DMS 273 (cell line): ENCODE measurements around the gene DNAJB12.
A peak's percentile ranks its signal among the peaks of the same experiment; 100 is the strongest.
"Not testable (repeated sequence)": the region's sequence is repeated elsewhere in the genome, so short reads cannot be mapped to it uniquely, and the experiment has no call there.

Experiments used
- DNase-seq: peaks from one replicate; lab custom pipeline; 2025; ENCODE audit not compliant: unreplicated experiment; lab: John Stamatoyannopoulos, UW

The DNAJB12 gene

GRCh38 chr10:72353965-72354355 lies 759 bp downstream of the DNAJB12 start:
- DNase-seq, result no peak

- DNase-seq, result peak; percentile 41
Measured at GRCh38 chr10:72353028-72353964, 1.4 kb downstream of the DNAJB12 start.

DNA sequence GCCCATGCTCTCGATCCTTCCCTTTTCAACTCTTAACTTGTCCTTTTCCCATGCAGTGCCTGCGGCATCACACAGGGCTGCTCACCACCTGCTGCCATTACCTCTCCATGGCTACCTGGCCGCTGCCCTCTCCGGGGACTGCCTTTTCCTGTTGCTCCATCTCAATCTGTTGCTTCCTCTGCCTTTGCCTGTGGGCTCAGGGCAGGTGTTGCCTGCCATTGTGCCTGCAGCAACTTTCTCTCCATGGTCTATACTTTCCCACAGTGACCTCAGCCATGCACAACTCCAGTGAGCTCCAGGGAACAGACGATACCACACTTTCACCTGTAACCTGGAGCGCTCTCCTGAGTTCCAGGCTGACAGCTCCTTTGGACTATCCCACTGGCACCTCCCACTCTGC lies 3.2 kb downstream of the DNAJB12 start:
- no peak for DNase-seq

GRCh38 chr10:72349438-72349837 lies 5.3 kb downstream of the DNAJB12 start:
- no peak for DNase-seq

GRCh38 chr10:72348282-72348681 lies 6.4 kb downstream of the DNAJB12 start:
- DNase-seq, result no peak

DNA sequence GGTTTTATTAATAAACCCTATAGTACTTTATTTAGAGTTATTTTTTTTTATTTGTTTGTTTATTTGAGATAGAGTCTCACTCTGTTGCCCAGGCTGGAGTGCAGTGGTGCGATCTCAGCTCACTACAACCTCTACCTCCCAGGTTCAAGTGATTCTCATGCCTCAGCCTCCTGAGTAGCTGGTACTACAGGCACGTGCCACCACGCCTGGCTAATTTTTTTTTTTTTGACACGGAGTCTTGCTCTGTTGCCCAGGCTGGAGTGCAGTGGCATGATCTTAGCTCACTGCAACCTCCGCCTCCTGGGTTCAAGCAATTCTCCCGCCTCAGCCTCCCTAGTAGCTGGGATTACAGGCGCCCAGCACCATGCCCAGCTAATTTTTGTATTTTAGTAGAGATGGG lies 8.6 kb downstream of the DNAJB12 start:
- DNase-seq, result not testable (repeated sequence)

DNA sequence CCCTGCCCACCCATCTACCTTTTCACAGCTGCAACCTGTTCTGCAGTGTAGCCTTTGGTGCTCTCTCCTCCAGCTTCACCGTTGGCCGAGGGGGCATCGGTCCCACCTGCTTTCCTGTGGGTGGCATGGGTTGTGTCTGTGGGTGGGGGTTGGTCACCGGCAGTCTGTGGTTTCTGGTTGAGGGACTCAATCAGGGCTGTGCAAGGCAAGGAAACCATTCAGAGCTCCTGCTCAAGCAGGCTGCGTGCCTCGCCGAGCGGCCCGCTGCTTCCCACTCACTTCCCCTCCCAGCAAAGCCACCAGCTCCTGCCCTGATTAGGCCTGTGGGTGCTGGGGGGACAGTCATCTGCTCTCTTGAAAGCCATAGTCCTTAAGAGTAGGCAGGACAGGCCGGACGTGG lies 9.8 kb downstream of the DNAJB12 start:
- DNase-seq, result no peak

GRCh38 chr10:72342911-72343310 lies 11.8 kb downstream of the DNAJB12 start:
- no peak for DNase-seq

DNA sequence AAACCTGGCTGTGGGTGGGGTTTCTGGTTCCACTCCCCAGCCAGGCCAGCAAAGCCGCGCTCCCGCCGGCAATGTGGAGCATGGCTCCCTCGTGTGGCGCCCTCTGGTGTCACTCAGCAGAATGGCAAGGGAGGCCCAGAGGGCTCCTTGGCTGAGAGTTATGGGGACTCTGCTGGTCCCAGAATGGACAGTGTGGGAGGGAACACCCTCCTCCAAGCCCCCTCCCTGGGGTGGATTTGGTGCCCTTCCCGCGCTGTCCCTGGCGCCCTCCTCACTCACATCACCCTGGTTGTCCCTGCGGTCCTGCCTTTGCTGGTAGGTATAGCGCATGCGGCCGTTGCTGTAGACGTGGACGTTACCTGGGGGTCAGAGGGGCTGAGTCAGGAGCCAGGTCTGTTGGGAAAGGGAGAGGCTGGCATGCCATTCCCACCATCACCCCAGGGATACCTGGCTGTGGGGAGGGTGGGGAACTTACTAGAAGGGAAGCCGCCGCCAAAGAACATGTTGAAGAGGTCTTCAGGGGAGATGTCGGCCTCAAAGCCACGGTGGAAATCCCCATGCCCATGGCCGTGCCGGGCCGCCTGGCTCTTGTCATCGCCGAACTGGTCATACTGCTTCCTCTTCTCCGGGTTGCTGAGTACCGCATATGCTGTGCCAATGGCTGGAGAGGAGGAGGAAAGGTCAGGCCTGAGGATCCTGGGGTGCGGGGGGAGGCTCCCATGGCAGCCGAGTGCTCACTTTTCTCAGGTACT lies 14.0 kb downstream of the DNAJB12 start:
- DNase-seq, result peak; percentile 81

GRCh38 chr10:72338180-72338579 lies 16.5 kb downstream of the DNAJB12 start:
- DNase-seq, result no peak

DNA sequence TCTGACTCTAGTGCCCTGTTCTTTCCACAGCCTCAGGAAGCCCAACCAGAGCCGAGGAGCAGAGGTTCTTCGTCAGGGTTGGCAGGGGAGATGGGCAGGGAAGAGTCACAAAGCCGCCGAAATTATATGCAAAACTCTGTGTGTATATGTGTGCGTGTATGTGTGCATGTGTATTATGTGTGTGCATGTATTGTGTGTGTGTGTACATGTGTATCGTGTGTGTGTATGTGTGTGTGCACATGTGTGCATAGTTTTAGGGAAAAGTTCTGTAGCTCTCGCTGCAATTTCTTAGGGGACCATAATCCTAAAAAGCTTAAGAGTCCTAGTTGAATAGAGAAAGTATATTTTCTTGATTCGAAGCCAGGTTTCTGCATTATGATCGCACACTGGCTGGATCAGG lies 17.0 kb downstream of the DNAJB12 start:
- no peak for DNase-seq

DNA sequence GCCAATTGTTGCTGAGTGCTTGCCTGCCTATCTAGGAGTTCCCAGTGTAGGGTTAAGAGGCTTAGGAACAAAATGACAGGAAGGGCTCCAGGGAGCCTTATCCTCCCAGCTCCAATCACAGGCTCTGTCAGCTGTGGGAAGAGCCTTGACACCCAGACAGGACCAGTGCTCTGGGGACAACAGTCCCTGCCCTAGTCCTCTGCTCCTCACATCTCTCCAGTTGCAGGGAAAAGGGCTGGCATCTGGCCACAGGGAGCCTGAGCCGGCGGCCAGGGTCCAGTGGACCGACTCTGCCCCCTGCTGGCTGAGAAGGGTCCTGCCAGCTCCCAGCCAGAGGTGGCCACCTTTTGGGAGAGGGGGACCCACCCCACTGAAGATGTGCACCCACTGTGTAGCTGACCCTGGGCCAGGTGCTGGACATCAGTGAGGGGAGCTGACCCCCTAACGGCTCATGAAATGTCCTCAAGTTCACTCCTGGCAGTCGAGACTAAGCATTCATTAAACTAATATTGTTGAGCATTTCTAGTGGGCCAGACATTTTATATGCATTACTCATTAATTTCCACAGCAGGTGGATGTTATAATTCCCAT lies 17.6 kb downstream of the DNAJB12 start:
- DNase-seq, result peak; percentile 85

DNA sequence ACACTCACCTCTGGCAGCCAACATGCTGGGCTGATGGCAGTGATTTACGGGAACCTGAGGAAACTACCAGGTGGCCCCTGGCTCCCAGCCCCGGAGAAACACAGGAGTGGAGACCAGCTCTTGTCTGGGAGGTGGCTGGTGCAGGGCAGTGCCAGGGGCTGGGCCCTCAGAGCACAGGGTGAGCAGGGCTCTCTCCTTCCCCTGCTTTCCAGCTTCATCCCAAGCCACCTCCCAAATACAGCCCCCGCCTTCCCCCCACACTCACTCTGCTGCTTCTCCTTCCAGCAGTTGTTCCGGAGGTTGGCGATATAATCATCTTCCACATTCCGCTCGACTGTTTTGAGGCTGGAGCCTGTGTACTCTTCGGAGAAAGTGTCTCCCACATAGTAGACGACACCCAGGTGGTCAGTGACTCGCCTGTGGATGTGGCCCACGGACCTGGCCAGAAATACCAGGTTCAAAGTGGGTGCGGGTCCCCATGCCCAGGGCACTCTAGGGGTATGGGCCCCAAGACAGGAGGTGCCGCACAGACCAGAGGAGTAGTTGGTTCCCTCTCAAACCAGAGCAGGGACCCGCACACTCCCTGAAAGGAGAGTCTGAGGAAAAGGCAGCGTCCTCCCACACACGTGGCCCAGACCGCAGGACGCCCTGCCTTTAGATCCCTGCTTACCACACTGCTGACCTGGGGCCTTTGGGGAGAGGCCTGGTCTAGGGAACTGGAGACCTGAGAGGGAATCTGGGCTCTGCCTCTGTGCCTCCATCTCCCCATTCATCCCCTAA lies 18.3 kb downstream of the DNAJB12 start:
- no peak for DNase-seq

- peak; percentile 68 for DNase-seq
Measured at GRCh38 chr10:72335394-72336258, 19.1 kb downstream of the DNAJB12 start.

GRCh38 chr10:72334825-72335393 lies 19.8 kb downstream of the DNAJB12 start:
- peak; percentile 72 for DNase-seq

- peak; percentile 95 for DNase-seq
Measured at GRCh38 chr10:72334196-72334824, 20.4 kb downstream of the DNAJB12 start.

DNA sequence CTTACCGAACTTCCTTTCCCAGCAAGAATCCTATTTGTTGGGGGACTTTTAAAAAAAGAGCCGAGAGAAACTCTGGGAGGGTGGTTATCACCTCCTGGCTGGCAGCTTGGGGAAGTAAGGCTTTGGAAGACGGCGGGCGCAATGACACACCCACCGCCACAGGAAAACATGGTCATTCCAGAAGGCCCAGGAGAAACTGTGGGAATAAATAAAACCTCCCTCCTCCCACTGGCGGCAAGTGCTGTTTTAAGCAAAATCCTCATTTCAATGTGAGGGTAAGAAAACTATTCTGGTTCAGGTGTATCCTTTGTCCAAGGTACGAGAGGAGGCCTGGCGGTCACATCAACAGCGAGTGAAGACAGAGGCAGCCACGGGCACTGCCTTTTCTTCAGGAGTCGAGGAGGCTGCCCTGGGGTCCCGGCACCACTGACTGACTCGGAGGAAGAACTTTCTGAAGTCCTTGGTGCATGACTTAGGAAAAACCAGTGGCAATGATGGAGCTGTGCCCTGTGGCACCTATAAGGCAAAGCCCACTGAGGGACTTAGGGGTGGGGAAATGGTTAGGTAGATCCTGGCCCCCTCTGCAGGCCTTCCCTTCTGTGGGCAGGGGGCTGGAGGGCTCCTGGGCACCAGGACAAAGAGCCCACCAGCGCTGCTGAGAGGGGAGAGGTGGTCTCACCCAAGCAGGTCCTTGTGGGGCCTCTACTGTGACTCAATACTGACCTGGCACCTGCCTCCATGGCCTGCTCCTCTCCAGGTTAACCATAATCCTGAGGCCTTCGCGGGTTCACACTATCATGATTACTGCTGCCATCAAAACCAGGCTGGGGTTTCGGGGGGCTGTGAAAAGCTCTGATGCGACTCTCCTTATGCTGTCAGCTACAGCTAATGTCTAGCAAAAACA lies 21.4 kb downstream of the DNAJB12 start:
- DNase-seq, result peak; percentile 74

DNA sequence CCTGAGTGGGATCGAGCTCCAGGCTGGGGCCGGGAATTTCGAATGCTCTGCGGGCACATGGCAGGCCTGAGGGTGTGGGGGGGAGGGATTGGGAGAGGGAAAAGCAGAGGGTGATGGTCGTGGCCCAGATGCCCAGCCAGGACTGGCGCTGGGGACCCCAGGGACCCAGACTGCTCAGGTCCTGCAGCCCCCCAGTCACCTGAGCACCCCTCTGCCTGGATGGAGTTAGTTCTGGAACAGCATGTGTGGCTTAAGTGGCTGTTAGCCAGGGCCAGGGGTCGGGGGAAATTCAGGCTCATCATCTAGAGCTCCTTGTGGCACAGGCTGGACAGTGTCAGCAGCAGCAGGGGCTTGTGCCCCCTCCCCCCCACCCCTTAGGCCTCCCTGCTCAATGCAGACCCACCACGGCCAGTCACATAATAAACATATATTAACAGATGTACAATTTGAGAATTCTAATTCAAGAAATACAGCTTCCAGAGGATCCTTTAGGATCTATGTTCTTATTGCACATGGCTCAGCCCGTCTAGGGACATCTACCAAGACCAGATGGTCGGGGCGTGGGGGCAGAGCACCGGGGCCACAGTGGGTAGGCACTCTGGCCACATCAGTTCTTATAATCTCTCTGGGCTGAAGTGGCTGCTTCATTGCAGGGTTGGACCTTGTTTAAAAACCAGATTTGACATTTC lies 22.2 kb downstream of the DNAJB12 start:
- DNase-seq, result peak; percentile 74
